ENCODE data around the gene LRRC26. TPM values are rescaled to one million over a fixed set of nuclear protein-coding genes. Genes with fewer than 3 reads are reported as not detected.

LRRC26 gene
- total RNA-seq, 1 experiment from 2014 or later, result 2.4 TPM

GRCh38 chr9:137165250-137165836, 4.5 kb downstream of the LRRC26 start:
- no peak overlapping the region for H3K9ac ChIP-seq (ENCODE audit: low read length)
- H2AFZ ChIP-seq (ENCODE audit: low read depth, low read length, poor library complexity, severe bottlenecking), result no peak overlapping the region
- DNase-seq (ENCODE audit: low read depth, low spot score), result no peak
- H3K79me2 ChIP-seq (ENCODE audit: insufficient read depth, low read length), result no peaks in the 10 kb centered on the region
- H3K9me2 ChIP-seq (ENCODE audit: insufficient read depth), result no peaks in the 10 kb centered on the region
- no peaks in the 10 kb centered on the region for H3K9me3 ChIP-seq (ENCODE audit: control insufficient read depth in 1 of 2, insufficient read depth in 1 of 2, low read depth in 1 of 2, low read length in 2 of 2)
- CTCF ChIA-PET, result no interaction called here
- H3K4me2 ChIP-seq (ENCODE audit: low read length), result no peak overlapping the region
- TF ChIP-seq, protein P1, sequence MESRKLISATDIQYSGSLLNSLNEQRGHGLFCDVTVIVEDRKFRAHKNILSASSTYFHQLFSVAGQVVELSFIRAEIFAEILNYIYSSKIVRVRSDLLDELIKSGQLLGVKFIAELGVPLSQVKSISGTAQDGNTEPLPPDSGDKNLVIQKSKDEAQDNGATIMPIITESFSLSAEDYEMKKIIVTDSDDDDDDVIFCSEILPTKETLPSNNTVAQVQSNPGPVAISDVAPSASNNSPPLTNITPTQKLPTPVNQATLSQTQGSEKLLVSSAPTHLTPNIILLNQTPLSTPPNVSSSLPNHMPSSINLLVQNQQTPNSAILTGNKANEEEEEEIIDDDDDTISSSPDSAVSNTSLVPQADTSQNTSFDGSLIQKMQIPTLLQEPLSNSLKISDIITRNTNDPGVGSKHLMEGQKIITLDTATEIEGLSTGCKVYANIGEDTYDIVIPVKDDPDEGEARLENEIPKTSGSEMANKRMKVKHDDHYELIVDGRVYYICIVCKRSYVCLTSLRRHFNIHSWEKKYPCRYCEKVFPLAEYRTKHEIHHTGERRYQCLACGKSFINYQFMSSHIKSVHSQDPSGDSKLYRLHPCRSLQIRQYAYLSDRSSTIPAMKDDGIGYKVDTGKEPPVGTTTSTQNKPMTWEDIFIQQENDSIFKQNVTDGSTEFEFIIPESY (IDR thresholded peaks at IDR 0.05; ENCODE audit: extremely low read depth, insufficient replicate concordance, low read length), result no peak
- TF ChIP-seq TCF7L2 (IDR thresholded peaks at IDR 0.05; ENCODE audit: borderline replicate concordance, extremely low read depth, insufficient read depth, insufficient read length) (no peak), MAX (IDR thresholded peaks at IDR 0.05) (no peak), SP1 (IDR thresholded peaks at IDR 0.05; ENCODE audit: low read depth) (no peak), RAD21 (IDR thresholded peaks at IDR 0.05; ENCODE audit: low read depth) (no peak), REST (IDR thresholded peaks at IDR 0.05; ENCODE audit: low read depth) (no peak), ZFX (IDR thresholded peaks at IDR 0.05) (no peak), POLR2AphosphoS5 (IDR thresholded peaks at IDR 0.05; ENCODE audit: low read depth, low read length) (no peak), POLR2A (IDR thresholded peaks at IDR 0.05; ENCODE audit: borderline replicate concordance, extremely low read depth, insufficient read depth, insufficient read length) (no peak), CEBPB (IDR thresholded peaks at IDR 0.05; ENCODE audit: low read depth) (no peak)
- TF ChIP-seq, protein P2, sequence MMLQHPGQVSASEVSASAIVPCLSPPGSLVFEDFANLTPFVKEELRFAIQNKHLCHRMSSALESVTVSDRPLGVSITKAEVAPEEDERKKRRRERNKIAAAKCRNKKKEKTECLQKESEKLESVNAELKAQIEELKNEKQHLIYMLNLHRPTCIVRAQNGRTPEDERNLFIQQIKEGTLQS (IDR thresholded peaks at IDR 0.05), result no peak
- intact Hi-C loops (cut with micrococcal nuclease), result no loop called here
- no peak for ATAC-seq
- no peaks in the 10 kb centered on the region for H4K20me1 ChIP-seq (ENCODE audit: insufficient read depth)
- BruUV-seq (replicated peaks), result no TSS peak
- H3K27me3 ChIP-seq (ENCODE audit: insufficient read depth, low read length), result no peaks in the 10 kb centered on the region
- no peak overlapping the region for H3K4me3 ChIP-seq (replicated peaks in 1 of 2; ENCODE audit: low read depth in 1 of 2, low read length in 2 of 2)
- H3K27ac ChIP-seq (ENCODE audit: low read depth, low read length), result no peak overlapping the region
- RAD21 ChIA-PET (ENCODE audit: low non-redundant PET in 1 of 2, low total read pairs in 2 of 2, uncharacterized antibody in 2 of 2, unreplicated experiment in 2 of 2), result no interaction called here
- H3K4me1 ChIP-seq (ENCODE audit: control insufficient read depth in 1 of 2, insufficient read depth in 2 of 2, low read length in 2 of 2), result peaks cover 18 to 69% of the 10 kb centered on the region in 2 experiments
- H3K36me3 ChIP-seq (ENCODE audit: control insufficient read depth in 1 of 2, insufficient read depth in 2 of 2, low read length in 2 of 2), result no peaks in the 10 kb centered on the region
- POLR2A ChIA-PET, result no interaction called here

All from HCT116 (cell line).